Breast epithelium (tissue), 3 donors: Measurements from ENCODE around the gene CKB.

Experiments used
- CTCF ChIP-seq, 3 donors: fragments of 450-650 bp; IDR thresholded peaks; one replicate each; pipeline ENCODE4 v1.5.1; 2016 to 2017; ENCODE audit warnings: antibody characterized with exemption in 3 of 3, mild to moderate bottlenecking in 3 of 3, moderate library complexity in 3 of 3
- POLR2A ChIP-seq: fragments of 450-650 bp; IDR thresholded peaks from one replicate; pipeline ENCODE4 v1.6.1; 2016; ENCODE audit warnings: antibody characterized with exemption, mild to moderate bottlenecking, moderate library complexity
- POLR2AphosphoS5 ChIP-seq, 3 donors: sonication (generic); formaldehyde crosslinking; IDR thresholded peaks; one replicate each; pipeline ENCODE4 v1.6.1; 2017; ENCODE audit warnings: antibody characterized with exemption in 3 of 3

DNA sequence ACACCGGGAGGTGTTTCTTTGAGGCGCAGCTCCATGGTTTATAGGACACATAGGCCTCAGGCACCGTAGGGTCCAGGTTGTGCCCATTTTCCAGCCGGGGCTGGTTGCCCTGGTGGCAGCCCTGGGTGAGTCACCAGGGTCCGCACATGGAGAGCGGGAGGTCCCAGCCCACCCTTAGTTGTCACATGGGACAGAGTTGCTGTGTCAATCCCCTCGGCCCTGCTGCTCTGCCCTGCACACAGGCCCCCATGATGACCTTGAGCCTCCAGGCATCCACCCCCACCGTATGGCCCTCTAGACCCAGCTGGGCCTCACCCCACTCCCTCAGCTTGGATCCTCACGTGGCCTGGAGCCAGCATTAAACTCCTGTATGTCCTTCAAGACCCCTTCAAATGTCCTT lies 14.1 kb upstream of the CKB start:
- TF ChIP-seq CTCF (IDR thresholded peaks at IDR 0.05): no peak
- no peak for TF ChIP-seq POLR2A
- no peak for TF ChIP-seq POLR2AphosphoS5 (IDR thresholded peaks at IDR 0.05)
